ENCODE data around the gene MPP7. TPM values are rescaled to one million over a fixed set of nuclear protein-coding genes. Genes with fewer than 3 reads are reported as not detected.
"Not testable (repeated sequence)": the region's sequence is repeated elsewhere in the genome, so short reads cannot be mapped to it uniquely, and the experiment has no call there.

The MPP7 gene
- 10 to 100 TPM; 11.1 to 19.7 TPM for polyA plus RNA-seq

- H3K27ac ChIP-seq (ENCODE audit: low read depth in 2 of 2, low read length in 1 of 2): peak within 1 kb of the TSS; percentile 82 to 93
- 0 to 1% methylated on average over 71 to 80 of the region's 80 CpGs for WGBS, 2 donors
- H3K36me3 ChIP-seq (ENCODE audit: control insufficient read depth in 2 of 2, insufficient read depth in 2 of 2, low read length in 1 of 2): no peaks in the 10 kb centered on the region
- no peaks in the 10 kb centered on the region for H3K27me3 ChIP-seq (ENCODE audit: control insufficient read depth in 1 of 2, insufficient read depth in 2 of 2, low read length in 2 of 2)
- no peaks in the 10 kb centered on the region for H3K9me3 ChIP-seq (ENCODE audit: control insufficient read depth in 2 of 2, insufficient read depth in 1 of 2, low read depth in 1 of 2, low read length in 1 of 2)
- H3K4me3 ChIP-seq (ENCODE audit: low read depth in 1 of 2, low read length in 2 of 2): peak within 1 kb of the TSS; percentile 70 to 97
- H3K4me1 ChIP-seq (ENCODE audit: control insufficient read depth in 2 of 2, insufficient read depth in 2 of 2, low read length in 1 of 2): no peaks in the 10 kb centered on the region
Observed at GRCh38 chr10:28302638-28303488, at the start of gene MPP7. TSS of gene MPP7 (minus strand) at chr10:28303064. CDS start at chr10:28238604, 64,460 bp downstream.

- H3K4me1 ChIP-seq (ENCODE audit: control insufficient read depth in 2 of 2, insufficient read depth in 2 of 2, low read length in 1 of 2): no peaks in the 10 kb centered on the region
- H3K27ac ChIP-seq (ENCODE audit: low read depth in 2 of 2, low read length in 1 of 2): no peak overlapping the region
- no peak overlapping the region for H3K4me3 ChIP-seq (ENCODE audit: low read depth in 1 of 2, low read length in 2 of 2)
- no peaks in the 10 kb centered on the region for H3K9me3 ChIP-seq (ENCODE audit: control insufficient read depth in 2 of 2, insufficient read depth in 1 of 2, low read depth in 1 of 2, low read length in 1 of 2)
- no peaks in the 10 kb centered on the region for H3K36me3 ChIP-seq (ENCODE audit: control insufficient read depth in 2 of 2, insufficient read depth in 2 of 2, low read length in 1 of 2)
- no peaks in the 10 kb centered on the region for H3K27me3 ChIP-seq (ENCODE audit: control insufficient read depth in 1 of 2, insufficient read depth in 2 of 2, low read length in 2 of 2)
- WGBS, 2 donors: 38 to 91% methylated on average over 3 of the region's 3 CpGs
Observed at GRCh38 chr10:28349892-28350291, 47.0 kb upstream of the MPP7 start.

- 82 to 89% methylated on average over 6 of the region's 6 CpGs for WGBS, 2 donors
- H3K36me3 ChIP-seq (ENCODE audit: control insufficient read depth in 2 of 2, insufficient read depth in 2 of 2, low read length in 1 of 2): no peaks in the 10 kb centered on the region
- H3K4me1 ChIP-seq (ENCODE audit: control insufficient read depth in 2 of 2, insufficient read depth in 2 of 2, low read length in 1 of 2): no peaks in the 10 kb centered on the region
- no peaks in the 10 kb centered on the region for H3K27me3 ChIP-seq (ENCODE audit: control insufficient read depth in 1 of 2, insufficient read depth in 2 of 2, low read length in 2 of 2)
- no peaks in the 10 kb centered on the region for H3K9me3 ChIP-seq (ENCODE audit: control insufficient read depth in 2 of 2, insufficient read depth in 1 of 2, low read depth in 1 of 2, low read length in 1 of 2)
- no peak overlapping the region for H3K27ac ChIP-seq (ENCODE audit: low read depth in 2 of 2, low read length in 1 of 2)
- no peak overlapping the region for H3K4me3 ChIP-seq (ENCODE audit: low read depth in 1 of 2, low read length in 2 of 2)
Observed at GRCh38 chr10:28343987-28344895, 41.4 kb upstream of the MPP7 start.

GRCh38 chr10:28343252-28343651, 40.4 kb upstream of the MPP7 start:
- 95 to 97% methylated on average over 2 of the region's 2 CpGs for WGBS, 2 donors

GRCh38 chr10:28341679-28342078, 38.8 kb upstream of the MPP7 start:
- not testable (repeated sequence) for H3K4me3 ChIP-seq (ENCODE audit: low read depth in 1 of 2, low read length in 2 of 2); H3K36me3 ChIP-seq (ENCODE audit: control insufficient read depth in 2 of 2, insufficient read depth in 2 of 2, low read length in 1 of 2); H3K27me3 ChIP-seq (ENCODE audit: control insufficient read depth in 1 of 2, insufficient read depth in 2 of 2, low read length in 2 of 2); H3K9me3 ChIP-seq (ENCODE audit: control insufficient read depth in 2 of 2, insufficient read depth in 1 of 2, low read depth in 1 of 2, low read length in 1 of 2); H3K4me1 ChIP-seq (ENCODE audit: control insufficient read depth in 2 of 2, insufficient read depth in 2 of 2, low read length in 1 of 2); H3K27ac ChIP-seq (ENCODE audit: low read depth in 2 of 2, low read length in 1 of 2)
- WGBS, 2 donors: 93% methylated on average over 5 of the region's 5 CpGs

More at GRCh38 chr10:28343252-28343651, 40.4 kb upstream of the MPP7 start:
- Histone ChIP-seq H3K4me3 (ENCODE audit: low read depth in 1 of 2, low read length in 2 of 2) (no peak overlapping the region), H3K4me1 (ENCODE audit: control insufficient read depth in 2 of 2, insufficient read depth in 2 of 2, low read length in 1 of 2) (no peaks in the 10 kb centered on the region), H3K9me3 (ENCODE audit: control insufficient read depth in 2 of 2, insufficient read depth in 1 of 2, low read depth in 1 of 2, low read length in 1 of 2) (no peaks in the 10 kb centered on the region), H3K27ac (ENCODE audit: low read depth in 2 of 2, low read length in 1 of 2) (no peak overlapping the region), H3K36me3 (ENCODE audit: control insufficient read depth in 2 of 2, insufficient read depth in 2 of 2, low read length in 1 of 2) (no peaks in the 10 kb centered on the region), H3K27me3 (ENCODE audit: control insufficient read depth in 1 of 2, insufficient read depth in 2 of 2, low read length in 2 of 2) (no peaks in the 10 kb centered on the region)

- H3K27me3 ChIP-seq (ENCODE audit: control insufficient read depth in 1 of 2, insufficient read depth in 2 of 2, low read length in 2 of 2): no peaks in the 10 kb centered on the region
- H3K9me3 ChIP-seq (ENCODE audit: control insufficient read depth in 2 of 2, insufficient read depth in 1 of 2, low read depth in 1 of 2, low read length in 1 of 2): no peaks in the 10 kb centered on the region
- H3K4me1 ChIP-seq (ENCODE audit: control insufficient read depth in 2 of 2, insufficient read depth in 2 of 2, low read length in 1 of 2): no peaks in the 10 kb centered on the region
- peak overlapping the region in 1 of 2 donors; percentile 70 for H3K27ac ChIP-seq (ENCODE audit: low read depth in 2 of 2, low read length in 1 of 2)
- no peaks in the 10 kb centered on the region for H3K36me3 ChIP-seq (ENCODE audit: control insufficient read depth in 2 of 2, insufficient read depth in 2 of 2, low read length in 1 of 2)
- WGBS, 2 donors: 69 to 71% methylated on average over 2 of the region's 2 CpGs
- H3K4me3 ChIP-seq (ENCODE audit: low read depth in 1 of 2, low read length in 2 of 2): no peak overlapping the region
Observed at GRCh38 chr10:28332726-28333125, 29.9 kb upstream of the MPP7 start.

- no peak overlapping the region for H3K4me3 ChIP-seq (ENCODE audit: low read depth in 1 of 2, low read length in 2 of 2)
- WGBS, 2 donors: 48 to 57% methylated on average over 3 of the region's 3 CpGs
- H3K36me3 ChIP-seq (ENCODE audit: control insufficient read depth in 2 of 2, insufficient read depth in 2 of 2, low read length in 1 of 2): no peaks in the 10 kb centered on the region
- peaks cover 0 to 1% of the 10 kb centered on the region in 2 donors for H3K4me1 ChIP-seq (ENCODE audit: control insufficient read depth in 2 of 2, insufficient read depth in 2 of 2, low read length in 1 of 2)
- no peaks in the 10 kb centered on the region for H3K27me3 ChIP-seq (ENCODE audit: control insufficient read depth in 1 of 2, insufficient read depth in 2 of 2, low read length in 2 of 2)
- H3K27ac ChIP-seq (ENCODE audit: low read depth in 2 of 2, low read length in 1 of 2): peak overlapping the region in 1 of 2 donors; percentile 18
- no peaks in the 10 kb centered on the region for H3K9me3 ChIP-seq (ENCODE audit: control insufficient read depth in 2 of 2, insufficient read depth in 1 of 2, low read depth in 1 of 2, low read length in 1 of 2)
Observed at GRCh38 chr10:28331841-28332240, 29.0 kb upstream of the MPP7 start.

GRCh38 chr10:28331066-28331465, 28.2 kb upstream of the MPP7 start:
- Histone ChIP-seq H3K27me3 (ENCODE audit: control insufficient read depth in 1 of 2, insufficient read depth in 2 of 2, low read length in 2 of 2) (no peaks in the 10 kb centered on the region), H3K9me3 (ENCODE audit: control insufficient read depth in 2 of 2, insufficient read depth in 1 of 2, low read depth in 1 of 2, low read length in 1 of 2) (no peaks in the 10 kb centered on the region), H3K36me3 (ENCODE audit: control insufficient read depth in 2 of 2, insufficient read depth in 2 of 2, low read length in 1 of 2) (no peaks in the 10 kb centered on the region), H3K27ac (ENCODE audit: low read depth in 2 of 2, low read length in 1 of 2) (no peak overlapping the region), H3K4me3 (ENCODE audit: low read depth in 1 of 2, low read length in 2 of 2) (no peak overlapping the region), H3K4me1 (ENCODE audit: control insufficient read depth in 2 of 2, insufficient read depth in 2 of 2, low read length in 1 of 2) (peaks cover 0 to 5% of the 10 kb centered on the region in 2 donors)

- peaks cover 0 to 5% of the 10 kb centered on the region in 2 donors for H3K4me1 ChIP-seq (ENCODE audit: control insufficient read depth in 2 of 2, insufficient read depth in 2 of 2, low read length in 1 of 2)
- no peaks in the 10 kb centered on the region for H3K27me3 ChIP-seq (ENCODE audit: control insufficient read depth in 1 of 2, insufficient read depth in 2 of 2, low read length in 2 of 2)
- H3K36me3 ChIP-seq (ENCODE audit: control insufficient read depth in 2 of 2, insufficient read depth in 2 of 2, low read length in 1 of 2): no peaks in the 10 kb centered on the region
- H3K9me3 ChIP-seq (ENCODE audit: control insufficient read depth in 2 of 2, insufficient read depth in 1 of 2, low read depth in 1 of 2, low read length in 1 of 2): no peaks in the 10 kb centered on the region
- 46 to 56% methylated on average over 1 of the region's 1 CpG for WGBS, 2 donors
- no peak overlapping the region for H3K27ac ChIP-seq (ENCODE audit: low read depth in 2 of 2, low read length in 1 of 2)
- no peak overlapping the region for H3K4me3 ChIP-seq (ENCODE audit: low read depth in 1 of 2, low read length in 2 of 2)
Observed at GRCh38 chr10:28328346-28328745, 25.5 kb upstream of the MPP7 start.

Data from esophagus (tissue), 2 donors.